Measurements from ENCODE around the gene CRTC1. TPM values are rescaled to one million over a fixed set of nuclear protein-coding genes. Genes with fewer than 3 reads are reported as not detected.

Gene CRTC1
- total RNA-seq, 4 donors from 2014 or later = 2.8 to 8.8 (median 3.7) TPM

DNA sequence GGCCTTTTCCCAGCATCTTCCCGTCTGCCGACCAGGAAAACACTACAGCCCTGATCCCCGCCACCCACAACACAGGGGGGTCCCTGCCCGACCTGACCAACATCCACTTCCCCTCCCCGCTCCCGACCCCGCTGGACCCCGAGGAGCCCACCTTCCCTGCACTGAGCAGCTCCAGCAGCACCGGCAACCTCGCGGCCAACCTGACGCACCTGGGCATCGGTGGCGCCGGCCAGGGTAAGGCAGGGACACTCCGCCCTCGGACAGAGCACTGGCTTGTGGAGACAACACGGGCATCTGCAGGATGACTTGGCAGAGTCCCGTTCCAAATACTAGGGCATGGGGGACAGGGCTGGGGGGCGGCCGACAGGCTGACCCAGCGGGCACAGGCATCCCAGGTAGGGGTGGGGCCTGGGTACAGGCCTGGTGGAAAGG, 76.5 kb downstream of the CRTC1 start:
- Histone ChIP-seq H3K27me3 (no peaks in the 10 kb centered on the region), H3K4me1 (peaks cover 22 to 31% of the 10 kb centered on the region in 2 donors), H3K9me3 (no peaks in the 10 kb centered on the region), H3K4me3 (no peak overlapping the region), H3K36me3 (no peaks in the 10 kb centered on the region), H3K27ac (no peak overlapping the region)
- DNase-seq (no peak), ATAC-seq (no peak)
- intact Hi-C loops (cut with DNase I; ENCODE audit: low total_unique reads) = loop anchor here (5.0 kb wide), 1 partner anchor 87 kb away; no protein-coding TSS in a partner anchor
- TF ChIP-seq, protein P1, sequence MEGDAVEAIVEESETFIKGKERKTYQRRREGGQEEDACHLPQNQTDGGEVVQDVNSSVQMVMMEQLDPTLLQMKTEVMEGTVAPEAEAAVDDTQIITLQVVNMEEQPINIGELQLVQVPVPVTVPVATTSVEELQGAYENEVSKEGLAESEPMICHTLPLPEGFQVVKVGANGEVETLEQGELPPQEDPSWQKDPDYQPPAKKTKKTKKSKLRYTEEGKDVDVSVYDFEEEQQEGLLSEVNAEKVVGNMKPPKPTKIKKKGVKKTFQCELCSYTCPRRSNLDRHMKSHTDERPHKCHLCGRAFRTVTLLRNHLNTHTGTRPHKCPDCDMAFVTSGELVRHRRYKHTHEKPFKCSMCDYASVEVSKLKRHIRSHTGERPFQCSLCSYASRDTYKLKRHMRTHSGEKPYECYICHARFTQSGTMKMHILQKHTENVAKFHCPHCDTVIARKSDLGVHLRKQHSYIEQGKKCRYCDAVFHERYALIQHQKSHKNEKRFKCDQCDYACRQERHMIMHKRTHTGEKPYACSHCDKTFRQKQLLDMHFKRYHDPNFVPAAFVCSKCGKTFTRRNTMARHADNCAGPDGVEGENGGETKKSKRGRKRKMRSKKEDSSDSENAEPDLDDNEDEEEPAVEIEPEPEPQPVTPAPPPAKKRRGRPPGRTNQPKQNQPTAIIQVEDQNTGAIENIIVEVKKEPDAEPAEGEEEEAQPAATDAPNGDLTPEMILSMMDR (IDR thresholded peaks at IDR 0.05 in 4 of 5, conservative IDR thresholded peaks at IDR 0.05 in 1 of 5) = no peak
- no peak for TF ChIP-seq POLR2A (IDR thresholded peaks at IDR 0.05)
- in situ Hi-C loops (cut with MboI; ENCODE audit: low sequenced_read_pairs in 4 of 4) = no loop called here

DNA sequence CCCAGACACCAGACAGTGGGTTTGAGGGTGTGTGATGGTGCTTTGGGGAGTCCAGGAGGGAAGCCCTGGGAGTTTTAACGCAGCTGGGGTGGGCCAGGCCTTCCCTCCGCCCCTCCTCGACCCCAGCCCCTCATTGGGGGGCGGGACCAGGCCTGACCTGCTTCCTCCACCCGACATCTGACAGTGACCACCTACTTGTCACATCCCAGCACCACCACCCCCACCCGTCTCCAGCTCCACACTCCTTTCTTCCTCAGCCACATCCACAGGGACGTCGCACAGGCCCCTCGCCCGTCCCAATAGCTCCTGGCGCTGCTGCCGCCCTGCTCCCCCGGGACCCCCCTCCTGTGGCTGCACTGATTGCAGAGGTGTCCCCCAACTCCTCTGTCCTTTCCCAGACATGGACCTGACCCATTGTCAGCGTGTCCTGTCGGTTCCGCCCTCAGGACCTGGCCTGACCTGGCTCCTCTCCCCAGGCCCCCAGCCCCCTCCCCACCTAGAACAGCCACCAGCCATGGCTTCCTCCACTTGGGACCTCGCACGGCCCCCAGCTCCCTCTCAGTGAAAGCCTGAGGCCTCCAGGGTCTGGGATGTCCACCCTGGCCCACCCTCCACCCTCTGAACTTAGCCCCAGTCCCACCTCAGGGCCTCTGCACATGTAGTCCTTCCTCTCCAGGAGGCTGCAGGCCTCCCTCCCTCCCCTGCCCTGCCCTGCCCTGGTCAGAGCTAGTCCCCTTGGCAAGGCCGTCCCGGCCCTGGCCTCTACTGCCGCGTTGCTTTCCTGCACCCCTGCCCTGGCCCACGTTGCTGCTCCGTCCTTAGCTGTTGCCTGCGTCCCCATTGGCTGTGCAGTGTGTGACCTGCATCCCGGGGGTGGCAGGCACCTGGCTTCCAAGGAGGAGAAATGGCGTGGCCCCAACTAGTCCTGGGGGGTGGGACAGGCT, 77.2 kb downstream of the CRTC1 start:
- Histone ChIP-seq H3K27me3 (no peaks in the 10 kb centered on the region), H3K36me3 (no peaks in the 10 kb centered on the region), H3K27ac (no peak overlapping the region), H3K9me3 (no peaks in the 10 kb centered on the region), H3K4me1 (peaks cover 22 to 31% of the 10 kb centered on the region in 2 donors), H3K4me3 (no peak overlapping the region)
- no peak for ATAC-seq
- intact Hi-C loops (cut with DNase I; ENCODE audit: low total_unique reads) = loop anchor here (5.0 kb wide), 1 partner anchor 87 kb away; no protein-coding TSS in a partner anchor
- TF ChIP-seq POLR2A (IDR thresholded peaks at IDR 0.05) = no peak
- TF ChIP-seq, protein P1 (IDR thresholded peaks at IDR 0.05 in 4 of 5, conservative IDR thresholded peaks at IDR 0.05 in 1 of 5) = no peak
- DNase-seq = no peak
- in situ Hi-C loops (cut with MboI; ENCODE audit: low sequenced_read_pairs in 4 of 4) = no loop called here

DNA sequence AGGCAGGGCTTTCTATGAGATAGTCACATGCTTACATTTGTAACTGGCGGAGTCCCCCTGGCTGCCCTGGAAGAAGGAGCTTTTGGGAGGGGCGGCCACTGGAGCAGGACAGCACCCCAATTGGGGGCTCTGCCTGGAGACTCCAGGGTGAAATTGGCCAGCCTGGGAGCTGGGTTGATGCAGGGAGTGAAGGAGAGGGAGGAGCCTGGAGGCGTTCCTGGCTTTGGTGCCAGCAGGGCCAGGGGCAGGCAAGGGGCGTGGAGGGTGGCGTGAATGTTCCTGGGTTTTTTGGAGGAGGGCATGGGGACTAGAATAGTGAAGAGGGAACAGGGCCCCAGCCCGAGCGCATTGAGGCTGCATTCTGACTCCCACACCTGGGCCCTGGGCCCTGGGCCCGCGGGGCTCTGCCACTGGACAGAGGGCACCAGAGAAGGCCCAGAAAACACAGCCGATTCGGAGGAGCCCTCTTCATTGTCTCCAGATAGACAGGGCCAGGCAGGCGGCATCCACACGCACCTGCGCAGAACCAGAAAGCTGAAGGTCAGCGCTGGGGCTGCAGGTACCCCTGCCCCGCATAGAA, 78.1 kb downstream of the CRTC1 start:
- Histone ChIP-seq H3K9me3 (no peaks in the 10 kb centered on the region), H3K27me3 (no peaks in the 10 kb centered on the region), H3K4me1 (peaks cover 22 to 31% of the 10 kb centered on the region in 2 donors), H3K36me3 (no peaks in the 10 kb centered on the region), H3K27ac (peak overlapping the region; percentile 58 to 80 (median 68)), H3K4me3 (no peak overlapping the region)
- TF ChIP-seq POLR2A (IDR thresholded peaks at IDR 0.05) = no peak
- TF ChIP-seq, protein P1 (IDR thresholded peaks at IDR 0.05 in 4 of 5, conservative IDR thresholded peaks at IDR 0.05 in 1 of 5) = no peak
- ATAC-seq = no peak
- DNase-seq = no peak
- intact Hi-C loops (cut with DNase I; ENCODE audit: low total_unique reads) (loop anchor here (5.0 kb wide), 1 partner anchor 86 kb away; no protein-coding TSS in a partner anchor), in situ Hi-C loops (cut with MboI; ENCODE audit: low sequenced_read_pairs in 4 of 4) (no loop called here)

DNA sequence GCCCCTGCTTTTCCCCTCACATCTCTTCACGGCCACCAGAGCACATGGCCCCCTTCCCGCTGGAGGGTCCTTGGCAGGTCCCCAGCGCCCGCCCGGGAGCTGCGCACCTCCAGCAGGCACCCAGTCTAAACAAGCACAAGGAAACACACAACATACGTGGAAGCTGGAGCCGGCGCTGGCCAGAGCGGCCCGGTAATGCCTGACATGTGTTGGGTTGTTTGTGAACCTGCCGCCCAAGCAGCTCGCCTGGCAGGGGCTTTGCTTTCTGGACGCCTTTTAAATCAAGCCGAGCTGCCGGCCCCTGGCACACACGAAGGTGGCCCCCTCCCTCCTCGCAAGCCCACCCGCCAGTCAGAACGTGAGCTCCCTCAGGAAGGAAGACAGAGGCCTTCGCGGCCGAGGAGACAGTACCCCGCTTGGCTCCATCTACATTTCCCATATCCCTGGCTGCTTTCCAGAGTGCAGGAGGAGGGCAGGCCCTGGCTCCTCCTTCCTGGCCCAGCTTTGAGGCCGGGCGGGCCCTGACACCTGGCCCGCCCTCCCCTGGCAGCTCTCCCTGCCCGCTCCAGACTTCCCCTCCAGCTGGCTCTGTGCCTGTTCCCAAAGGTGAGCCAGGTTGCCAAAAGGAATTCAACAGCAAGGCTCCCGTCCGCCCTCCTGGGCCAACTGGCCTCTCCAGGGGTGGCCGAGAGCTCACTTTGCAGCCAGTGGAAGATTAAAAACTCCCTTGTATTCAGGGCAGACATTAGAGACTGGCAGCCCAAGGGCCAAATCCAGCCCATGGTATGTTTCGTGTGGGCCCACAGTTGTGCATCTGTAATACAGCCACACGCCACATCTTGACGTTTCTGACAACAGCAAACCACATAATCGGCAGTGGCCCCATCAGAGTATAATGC, 78.9 kb downstream of the CRTC1 start:
- TF ChIP-seq, protein P1 (IDR thresholded peaks at IDR 0.05 in 4 of 5, conservative IDR thresholded peaks at IDR 0.05 in 1 of 5) = no peak
- TF ChIP-seq POLR2A (IDR thresholded peaks at IDR 0.05) = no peak
- no peaks in the 10 kb centered on the region for H3K9me3 ChIP-seq
- peaks cover 22 to 31% of the 10 kb centered on the region in 2 donors for H3K4me1 ChIP-seq
- H3K27me3 ChIP-seq = no peaks in the 10 kb centered on the region
- ATAC-seq (peak; percentile 67 to 80), DNase-seq (peak; percentile 51 to 89)
- peak overlapping the region in 3 of 4 donors; percentile 11 to 29 (median 22) for H3K4me3 ChIP-seq
- H3K36me3 ChIP-seq = no peaks in the 10 kb centered on the region
- intact Hi-C loops (cut with DNase I; ENCODE audit: low total_unique reads) (loop anchor here (5.0 kb wide), 1 partner anchor 85 kb away; no protein-coding TSS in a partner anchor), in situ Hi-C loops (cut with MboI; ENCODE audit: low sequenced_read_pairs in 4 of 4) (no loop called here)
- H3K27ac ChIP-seq = peak overlapping the region; percentile 58 to 80 (median 68)
